GM04503 (cell line): ENCODE results near the gene TMEM235.
"Not testable (repeated sequence)": the region's sequence is repeated elsewhere in the genome, so short reads cannot be mapped to it uniquely, and the experiment has no call there.

Source experiments
- DNase-seq: peaks from one replicate; pipeline ENCODE4 v3.0.0-alpha.2; 2012; ENCODE audit warnings: low read depth

The TMEM235 gene

GRCh38 chr17:78219396-78220150 lies 11.9 kb upstream of the TMEM235 start:
- DNase-seq: no peak

- no peak for DNase-seq
These were observed 8.4 kb upstream of the TMEM235 start for GRCh38 chr17:78223061-78223460.

- no peak for DNase-seq
These were observed 7.7 kb upstream of the TMEM235 start for GRCh38 chr17:78223765-78224164.

DNA sequence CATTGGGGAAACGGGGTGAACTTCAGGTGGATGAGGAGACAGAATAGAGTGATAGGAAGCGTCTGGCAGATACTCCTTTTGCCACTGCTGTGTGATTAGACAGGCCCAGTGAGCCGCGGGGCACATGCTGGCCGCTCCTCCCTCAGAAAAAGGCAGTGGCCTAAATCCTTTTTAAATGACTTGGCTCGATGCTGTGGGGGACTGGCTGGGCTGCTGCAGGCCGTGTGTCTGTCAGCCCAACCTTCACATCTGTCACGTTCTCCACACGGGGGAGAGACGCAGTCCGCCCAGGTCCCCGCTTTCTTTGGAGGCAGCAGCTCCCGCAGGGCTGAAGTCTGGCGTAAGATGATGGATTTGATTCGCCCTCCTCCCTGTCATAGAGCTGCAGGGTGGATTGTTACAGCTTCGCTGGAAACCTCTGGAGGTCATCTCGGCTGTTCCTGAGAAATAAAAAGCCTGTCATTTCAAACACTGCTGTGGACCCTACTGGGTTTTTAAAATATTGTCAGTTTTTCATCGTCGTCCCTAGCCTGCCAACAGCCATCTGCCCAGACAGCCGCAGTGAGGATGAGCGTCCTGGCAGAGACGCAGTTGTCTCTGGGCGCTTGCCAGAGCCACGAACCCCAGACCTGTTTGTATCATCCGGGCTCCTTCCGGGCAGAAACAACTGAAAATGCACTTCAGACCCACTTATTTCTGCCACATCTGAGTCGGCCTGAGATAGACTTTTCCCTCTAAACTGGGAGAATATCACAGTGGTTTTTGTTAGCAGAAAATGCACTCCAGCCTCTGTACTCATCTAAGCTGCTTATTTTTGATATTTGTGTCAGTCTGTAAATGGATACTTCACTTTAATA lies 7.0 kb upstream of the TMEM235 start:
- no peak for DNase-seq

GRCh38 chr17:78225088-78225865 lies 6.2 kb upstream of the TMEM235 start:
- DNase-seq: no peak

DNA sequence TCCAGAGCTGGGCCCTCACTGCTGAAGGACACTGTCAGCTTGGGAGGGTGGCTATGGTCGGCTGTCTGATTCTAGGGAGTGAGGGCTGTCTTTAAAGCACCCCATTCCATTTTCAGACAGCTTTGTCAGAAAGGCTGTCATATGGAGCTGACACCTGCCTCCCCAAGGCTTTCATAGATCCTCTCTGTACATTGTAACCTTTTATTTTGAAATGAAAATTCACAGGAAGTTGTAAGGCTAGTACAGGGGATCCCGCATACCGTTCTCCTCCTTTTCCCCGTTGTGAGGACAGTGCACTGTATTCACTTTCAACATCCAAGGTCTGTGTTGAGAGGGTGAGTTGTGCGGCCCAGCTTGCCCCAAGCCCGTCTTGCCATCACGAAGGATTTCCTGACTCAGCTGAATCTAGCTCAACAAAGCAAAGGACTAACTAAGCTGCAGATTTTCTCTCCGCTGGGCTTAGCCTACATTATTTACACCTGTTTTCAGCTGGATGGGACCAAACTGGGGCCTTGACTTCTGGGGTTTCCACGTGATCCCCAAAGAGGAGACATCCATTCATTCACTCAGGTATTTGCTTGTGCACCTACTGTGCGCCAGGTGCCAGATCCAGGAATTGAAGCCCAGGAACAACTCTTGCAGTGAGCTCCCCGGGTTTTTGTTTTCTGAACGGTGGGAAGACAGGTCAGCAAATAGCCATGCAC lies 5.2 kb upstream of the TMEM235 start:
- DNase-seq: no peak

DNA sequence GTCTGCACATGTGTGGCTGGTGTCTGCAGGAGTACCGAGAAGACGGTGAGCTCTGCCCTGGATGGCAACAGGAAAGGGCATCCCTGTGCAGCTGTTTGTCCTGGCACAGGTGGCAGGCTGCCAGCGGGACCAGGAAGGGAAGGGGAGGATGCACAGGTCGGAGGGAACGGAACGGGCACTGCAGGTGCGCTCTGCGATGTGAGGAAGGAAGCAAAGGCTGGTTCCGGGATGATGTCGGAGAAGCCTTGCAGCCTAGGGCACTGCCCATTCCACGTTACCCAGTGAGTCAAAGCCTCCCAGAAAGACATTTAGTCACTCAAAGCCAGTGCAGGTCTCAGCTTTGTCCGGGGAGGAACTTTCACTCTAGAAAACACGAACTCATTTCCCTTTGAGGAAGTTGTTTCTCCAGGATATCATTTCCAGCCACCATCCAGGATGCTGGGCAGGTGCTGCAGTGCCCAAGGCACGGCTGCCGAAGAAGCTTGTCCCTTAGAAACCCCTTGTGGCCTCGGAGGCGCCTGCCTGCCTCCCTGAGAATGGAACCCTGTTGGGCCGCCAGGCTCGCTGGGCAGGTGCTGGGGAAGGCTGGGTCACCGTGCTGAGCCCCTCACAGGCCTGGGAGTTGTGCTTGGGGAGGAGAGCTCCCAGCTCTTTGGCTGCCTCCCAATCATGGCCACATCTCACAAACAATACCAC lies 4.5 kb upstream of the TMEM235 start:
- no peak for DNase-seq

DNA sequence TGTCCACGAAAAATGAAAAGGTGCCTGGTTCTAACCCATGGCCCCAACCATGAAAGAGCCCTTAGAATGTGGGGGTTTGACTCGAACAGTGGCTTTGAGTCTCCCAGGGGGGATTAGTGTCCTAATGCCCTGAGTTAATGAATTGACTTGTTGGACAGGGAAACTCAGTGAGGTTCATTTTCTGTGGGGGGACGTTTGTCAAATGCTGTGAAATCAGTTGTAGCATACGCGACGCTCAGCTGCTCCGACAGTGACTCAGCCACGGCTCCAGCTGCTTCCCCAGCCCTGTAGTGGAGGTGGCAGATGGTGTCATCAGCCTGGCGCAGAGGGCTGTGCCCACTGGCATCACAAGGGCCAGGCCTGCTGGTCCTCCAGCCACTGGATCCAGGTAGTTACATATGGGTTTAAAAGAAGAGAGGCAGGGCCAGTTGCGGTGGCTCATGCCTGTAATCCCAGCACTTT lies 3.9 kb upstream of the TMEM235 start:
- no peak for DNase-seq

- DNase-seq: no peak
These were observed 3.3 kb upstream of the TMEM235 start for GRCh38 chr17:78228176-78228575.

GRCh38 chr17:78230252-78230962 lies 1.0 kb upstream of the TMEM235 start:
- DNase-seq: no peak

- DNase-seq: no peak
These were observed 794 bp downstream of the TMEM235 start for GRCh38 chr17:78231991-78232858.

GRCh38 chr17:78232859-78233173 lies 1.4 kb downstream of the TMEM235 start:
- no peak for DNase-seq

- no peak for DNase-seq
These were observed 2.2 kb downstream of the TMEM235 start for GRCh38 chr17:78233678-78234077.

DNA sequence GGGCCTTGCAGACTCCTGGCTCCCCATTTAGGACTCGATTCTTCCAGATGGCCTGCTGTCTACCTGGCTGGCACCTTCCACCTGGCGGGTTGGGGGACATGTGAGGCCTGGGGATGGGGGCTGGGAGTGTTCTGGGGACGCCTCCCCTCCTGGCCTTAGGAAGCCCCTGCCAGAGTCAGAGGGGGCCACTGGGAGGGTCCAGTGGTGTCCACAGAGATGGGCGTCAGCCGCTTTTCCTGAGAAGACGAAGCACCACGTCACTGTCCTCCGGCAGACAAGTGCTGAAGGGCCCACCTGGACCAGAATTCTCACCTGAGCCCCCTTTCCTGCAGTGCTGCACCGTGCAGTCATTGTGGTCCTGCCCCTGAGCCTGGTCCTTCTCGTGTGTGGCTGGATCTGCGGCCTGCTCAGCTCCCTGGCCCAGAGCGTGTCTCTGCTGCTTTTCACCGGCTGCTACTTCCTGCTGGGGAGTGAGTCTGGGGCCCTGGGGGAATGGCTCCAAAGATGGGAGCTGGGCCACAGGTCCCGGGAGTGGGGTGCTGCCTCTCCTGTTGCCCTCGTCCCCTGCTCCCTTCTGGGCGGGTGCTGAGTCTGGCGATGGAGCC lies 2.9 kb downstream of the TMEM235 start:
- no peak for DNase-seq

DNA sequence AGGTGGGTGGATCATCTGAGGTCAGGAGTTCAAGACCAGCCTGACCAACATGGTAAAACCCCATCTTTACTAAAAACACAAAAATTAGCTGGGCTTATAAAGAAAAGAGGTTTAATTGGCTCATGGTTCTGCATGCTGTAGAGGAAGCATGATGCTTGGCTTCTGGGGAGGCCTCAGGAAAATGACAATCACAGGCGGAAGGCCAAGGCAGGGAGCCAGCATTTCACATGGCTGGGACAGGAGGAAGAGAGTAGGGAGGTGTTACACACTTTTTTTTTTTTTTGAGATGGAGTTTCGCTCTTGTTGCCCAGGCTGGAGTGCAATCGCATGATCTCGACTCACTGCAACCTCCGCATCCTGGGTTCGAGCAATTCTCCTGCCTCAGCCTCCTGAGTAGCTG lies 3.6 kb downstream of the TMEM235 start:
- not testable (repeated sequence) for DNase-seq

DNA sequence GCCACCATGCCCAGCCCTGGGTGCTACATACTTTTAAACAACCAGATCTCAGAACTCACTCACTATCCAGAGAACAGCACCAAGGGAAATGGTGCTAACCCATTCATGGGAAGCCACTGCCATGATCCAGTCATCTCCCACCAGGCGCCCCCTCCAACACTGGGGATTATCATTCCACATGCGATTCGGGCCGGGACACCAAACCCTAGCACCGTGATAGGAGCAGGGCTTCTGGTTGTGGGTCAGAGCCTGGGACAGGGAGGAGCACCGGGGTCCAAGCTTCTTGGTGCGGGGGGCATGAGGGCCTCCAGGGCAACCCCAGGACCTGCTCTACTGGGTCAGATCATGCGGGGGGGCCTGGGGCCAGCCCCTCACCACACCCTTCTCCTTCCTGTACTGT lies 4.5 kb downstream of the TMEM235 start:
- no peak for DNase-seq

- DNase-seq: no peak
These were observed 5.1 kb downstream of the TMEM235 start for GRCh38 chr17:78236362-78237127.

- no peak for DNase-seq
These were observed 6.1 kb downstream of the TMEM235 start for GRCh38 chr17:78237401-78238012.
